Naive thymus-derived CD8-positive, alpha-beta T cell (primary cell): Measurements from ENCODE around the gene CCL16. TPM values are rescaled to one million over a fixed set of nuclear protein-coding genes. Genes with fewer than 3 reads are reported as not detected.
"Not testable (repeated sequence)": the region's sequence is repeated elsewhere in the genome, so short reads cannot be mapped to it uniquely, and the experiment has no call there.

Experiments
- ATAC-seq, 2 donors: fragments of 150-1000 bp; cut with Tn5 transposase in 1 of 2; sonication (Bioruptor Pico), chemical (Tn5 transposase) in 1 of 2; 1 replicate in 1 of 2; 2 replicates in 1 of 2; pipeline ENCODE4 v1.10.0; 2021; ENCODE audit warnings: mild to moderate bottlenecking in 2 of 2, moderate library complexity in 2 of 2
- POLR2A ChIA-PET: fragments of 350-600 bp; sonication (Branson Sonifier 250); formaldehyde crosslinking; loops from one replicate; lab custom pipeline; 2021; ENCODE audit warnings: antibody characterized with exemption; lab: Charles Lee
- DNase-seq, 10 donors: peaks; one replicate each; pipeline versions ENCODE4 v3.0.0 to v3.0.0-alpha.2; 2020 to 2022
- H3K27ac Mint-ChIP-seq, 10 donors: one replicate each; pipeline ENCODE4 v1.8.0; 2020 to 2022; ENCODE audit warnings: mild to moderate bottlenecking in 10 of 10, mixed read lengths in 10 of 10, moderate library complexity in 4 of 10, inconsistent platforms in 1 of 10
- H3K27me3 Mint-ChIP-seq, 5 donors: one replicate each; pipeline ENCODE4 v1.8.0; 2021 to 2022; ENCODE audit warnings: mixed read lengths in 5 of 5
- H3K36me3 Mint-ChIP-seq, 3 donors: one replicate each; pipeline ENCODE4 v1.8.0; 2020 to 2022; ENCODE audit warnings: mixed read lengths in 3 of 3, mild to moderate bottlenecking in 2 of 3, inconsistent platforms in 1 of 3
- H3K4me1 Mint-ChIP-seq, 4 donors: one replicate each; pipeline ENCODE4 v1.8.0; 2021 to 2022; ENCODE audit warnings: mixed read lengths in 4 of 4
- H3K4me3 Mint-ChIP-seq, 10 donors: one replicate each; pipeline ENCODE4 v1.8.0; 2020 to 2022; ENCODE audit warnings: mild to moderate bottlenecking in 10 of 10, mixed read lengths in 10 of 10, moderate library complexity in 6 of 10, inconsistent platforms in 1 of 10
- H3K9me3 Mint-ChIP-seq, 9 donors: one replicate each; pipeline ENCODE4 v1.8.0; 2020 to 2022; ENCODE audit warnings: mixed read lengths in 9 of 9, mild to moderate bottlenecking in 3 of 9, inconsistent platforms in 1 of 9, moderate library complexity in 1 of 9
- polyA plus RNA-seq, 3 donors: library from polyadenylated mRNA; unstranded; fragments of 300-500 nt; fragmentation: Illumina TruSeq; gene quantifications; one replicate each; pipeline ENCODE4 v1.2.3, GENCODE V29; 2021
- total RNA-seq, 8 experiments: library from RNA in 2 of 8; stranded (reverse) in 2 of 8; gene quantifications; one replicate each; pipeline ENCODE4 v1.2.3 and lab custom pipeline; 2021 to 2026

Gene CCL16
- total and polyA plus RNA-seq, 5 experiments from 2014 or later: not detected

DNA sequence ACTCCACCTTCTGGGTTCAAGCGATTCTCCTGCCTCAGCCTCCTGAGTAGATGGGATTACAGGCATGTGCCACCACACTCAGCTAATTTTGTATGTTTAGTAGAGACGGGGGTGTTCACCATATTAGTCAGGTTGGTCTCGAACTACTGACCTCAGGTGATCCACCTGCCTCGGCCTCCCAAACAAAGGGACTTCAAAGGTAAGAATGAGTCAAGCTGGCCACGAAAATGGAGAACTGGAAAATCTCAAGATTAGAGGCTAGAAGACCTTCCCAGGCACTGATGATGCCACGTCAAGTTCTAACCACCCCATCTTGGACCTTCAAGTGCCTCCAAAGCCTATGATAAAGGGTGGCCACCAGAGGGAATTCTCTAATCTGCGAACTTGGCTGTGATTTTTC lies 21.3 kb upstream of the CCL16 start:
- Mint-ChIP-seq H3K27ac (no peak overlapping the region), H3K36me3 (no peaks in the 10 kb centered on the region), H3K27me3 (peaks cover 0 to 11% (median 0%) of the 10 kb centered on the region in 5 donors), H3K4me3 (no peak overlapping the region), H3K9me3 (peaks cover 0 to 3% (median 0%) of the 10 kb centered on the region in 9 donors), H3K4me1 (peaks cover 2 to 17% (median 8%) of the 10 kb centered on the region in 4 donors)
- no peak for DNase-seq
- no peak for ATAC-seq
- POLR2A ChIA-PET: no interaction called here

DNA sequence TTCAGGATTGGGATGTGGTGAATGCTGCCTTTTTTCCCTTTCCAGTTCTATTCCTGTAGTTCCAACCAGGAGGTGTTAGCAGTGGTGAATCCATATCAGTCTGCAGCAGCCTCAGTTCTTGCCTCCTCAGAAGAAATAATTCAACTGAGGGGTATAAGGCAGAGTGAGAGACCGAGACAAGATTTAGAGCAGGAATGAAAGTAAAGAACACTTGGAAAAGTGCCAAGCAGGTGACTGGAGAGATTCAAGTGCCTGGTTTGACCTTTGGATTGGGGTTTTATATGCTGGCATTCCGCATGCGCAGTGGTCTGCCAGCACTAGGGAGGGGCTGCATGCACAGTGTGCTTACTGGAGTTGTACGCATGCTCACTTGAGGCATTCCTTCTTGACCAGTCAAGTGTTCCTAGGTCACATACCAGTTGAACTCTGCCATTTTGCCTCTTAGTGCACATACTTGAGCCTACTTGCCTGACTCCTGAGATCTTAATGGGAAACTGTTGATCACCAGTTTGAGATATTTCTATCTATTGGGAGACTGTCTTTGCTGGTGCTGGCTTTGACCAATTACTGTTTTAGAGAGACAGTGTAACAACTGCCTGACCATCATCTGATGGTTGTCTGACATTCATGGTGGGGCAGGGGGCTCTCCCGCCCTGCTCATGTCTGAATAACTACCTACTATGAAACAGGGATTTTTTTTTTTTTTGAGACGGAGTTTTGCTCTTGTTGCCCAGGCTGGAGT lies 20.7 kb upstream of the CCL16 start:
- ATAC-seq: no peak
- no peaks in the 10 kb centered on the region for H3K9me3 Mint-ChIP-seq

DNA sequence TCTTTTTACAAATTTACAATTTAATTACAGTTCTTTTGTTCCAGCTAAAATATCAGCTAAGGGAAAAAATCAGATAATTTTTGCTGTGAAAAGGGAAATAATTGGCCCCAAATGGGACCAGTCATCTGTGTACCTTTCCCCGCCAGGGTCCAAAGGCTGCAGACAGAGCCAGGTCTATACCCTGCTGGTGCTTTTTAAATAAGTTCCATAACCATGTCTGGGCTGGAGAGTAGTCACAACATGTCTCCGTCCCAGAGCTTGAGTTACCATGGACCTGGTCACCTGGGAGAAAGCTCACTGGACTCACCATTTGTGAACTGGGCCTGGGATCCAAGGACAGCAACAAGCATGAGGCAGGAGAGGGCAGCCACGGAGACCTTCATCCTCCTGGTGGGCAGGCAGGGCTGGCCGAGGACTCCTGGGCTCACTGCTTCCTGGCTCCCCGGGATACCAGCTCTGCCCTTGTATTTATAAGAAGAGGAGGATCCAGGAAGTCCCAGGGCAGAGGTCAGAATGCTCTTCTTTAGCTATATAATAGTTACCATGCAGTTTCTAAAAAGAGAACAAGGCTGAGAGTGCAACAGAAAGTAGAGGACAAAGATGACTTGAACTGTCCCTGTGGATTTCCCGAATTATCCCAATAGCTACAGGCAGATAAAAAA lies 19.9 kb upstream of the CCL16 start, which contains the start of gene CCL15:
Gene CCL15 (minus strand): TSS at position 444 of the 662 bp plus-strand sequence. CDS start 61 bp downstream, at position 383.
- Mint-ChIP-seq H3K27me3 (peaks cover 0 to 11% (median 0%) of the 10 kb centered on the region in 5 donors), H3K27ac (peak within 1 kb of the TSS in 2 of 10 donors; percentile 40 to 47), H3K9me3 (no peaks in the 10 kb centered on the region), H3K4me1 (peaks cover 2 to 21% (median 8%) of the 10 kb centered on the region in 4 donors), H3K36me3 (no peaks in the 10 kb centered on the region), H3K4me3 (no peak within 1 kb of the TSS)
- POLR2A ChIA-PET: no interaction called here
- DNase-seq (no peak), ATAC-seq (no peak)

More for the DNA sequence above, 20.7 kb upstream of the CCL16 start:
- Mint-ChIP-seq H3K27ac (no peak overlapping the region), H3K4me3 (no peak overlapping the region), H3K27me3 (peaks cover 0 to 11% (median 0%) of the 10 kb centered on the region in 5 donors), H3K4me1 (peaks cover 2 to 17% (median 8%) of the 10 kb centered on the region in 4 donors), H3K36me3 (no peaks in the 10 kb centered on the region)
- POLR2A ChIA-PET: no interaction called here
- DNase-seq: no peak

DNA sequence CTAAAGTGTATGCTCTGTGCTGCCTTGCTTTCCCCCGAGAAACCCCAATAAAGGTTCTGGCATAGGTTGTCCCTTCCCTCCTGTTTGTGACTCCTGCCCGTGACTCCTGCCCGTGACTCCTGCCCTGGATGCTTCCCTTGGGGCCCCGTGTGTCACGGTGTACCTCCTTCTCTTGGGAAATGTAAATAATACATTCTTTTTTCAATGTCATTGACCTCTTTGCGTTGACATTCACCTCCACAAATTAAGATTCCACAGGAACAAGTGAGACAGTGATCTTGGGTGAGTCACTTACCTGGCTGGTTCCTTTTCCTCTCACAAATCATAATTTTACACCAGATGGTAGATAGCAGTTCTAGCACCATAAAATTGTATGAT lies 19.4 kb upstream of the CCL16 start:
- peaks cover 0 to 11% (median 0%) of the 10 kb centered on the region in 5 donors for H3K27me3 Mint-ChIP-seq
- POLR2A ChIA-PET: no interaction called here

DNA sequence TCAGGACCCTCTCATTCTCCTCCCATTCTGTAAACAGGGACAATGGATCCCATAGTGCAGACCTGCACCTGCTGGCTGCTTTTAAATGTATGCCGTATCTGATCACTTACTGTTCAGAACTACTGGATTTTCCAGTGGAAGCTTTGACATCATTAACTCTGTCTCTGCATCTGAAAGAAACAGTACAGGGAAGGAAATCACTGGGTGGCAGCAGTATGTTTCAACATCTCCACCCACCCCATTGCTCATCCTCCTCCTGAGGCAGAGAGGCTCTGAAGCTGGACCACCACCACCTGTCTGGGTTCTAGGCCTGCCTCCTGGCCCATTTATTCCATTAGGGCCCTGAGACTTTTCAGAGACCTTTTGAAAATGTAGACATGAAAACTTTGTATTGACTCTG lies 17.5 kb upstream of the CCL16 start:
- peaks cover 0 to 19% (median under 1%) of the 10 kb centered on the region in 5 donors for H3K27me3 Mint-ChIP-seq
- H3K4me3 Mint-ChIP-seq: no peak overlapping the region
- H3K9me3 Mint-ChIP-seq: peaks cover 0 to 3% (median 0%) of the 10 kb centered on the region in 9 donors
- no peak for ATAC-seq
- POLR2A ChIA-PET: no interaction called here
- no peak overlapping the region for H3K27ac Mint-ChIP-seq
- DNase-seq: no peak
- H3K4me1 Mint-ChIP-seq: peaks cover 0 to 19% (median 0%) of the 10 kb centered on the region in 4 donors
- H3K36me3 Mint-ChIP-seq: no peaks in the 10 kb centered on the region

More for the DNA sequence above, 19.4 kb upstream of the CCL16 start:
- no peak overlapping the region for H3K4me3 Mint-ChIP-seq
- DNase-seq (no peak), ATAC-seq (no peak)
- no peaks in the 10 kb centered on the region for H3K36me3 Mint-ChIP-seq
- H3K27ac Mint-ChIP-seq: peak overlapping the region in 1 of 10 donors; percentile 40
- no peaks in the 10 kb centered on the region for H3K9me3 Mint-ChIP-seq
- H3K4me1 Mint-ChIP-seq: peaks cover 2 to 24% (median 8%) of the 10 kb centered on the region in 4 donors

DNA sequence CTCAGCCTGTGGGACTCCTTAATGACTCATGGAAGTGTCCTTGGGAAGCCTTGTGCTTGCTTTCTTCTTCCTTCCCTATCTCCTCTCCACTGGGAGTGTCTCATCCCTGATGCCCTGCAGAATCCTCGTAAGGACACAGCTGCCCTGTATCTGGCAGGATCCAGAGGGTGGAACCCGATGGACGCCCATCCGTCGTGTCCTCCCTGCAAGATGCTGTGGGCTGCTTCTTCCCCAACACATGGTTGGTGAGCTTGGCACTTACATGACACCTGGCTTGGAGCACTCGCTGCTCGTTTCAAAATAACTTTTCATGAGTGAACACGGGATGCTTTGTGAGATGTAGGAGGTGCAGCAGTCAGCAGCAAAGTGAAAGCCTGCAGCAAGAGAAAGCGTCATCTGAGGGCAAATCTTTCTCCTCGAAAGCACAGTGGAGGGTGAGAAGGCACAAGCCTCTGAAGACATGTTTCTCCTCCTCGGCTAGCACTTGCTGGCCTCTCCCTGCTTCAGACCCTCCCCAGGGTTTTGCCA lies 16.8 kb upstream of the CCL16 start:
- DNase-seq (no peak), ATAC-seq (no peak)
- no peak overlapping the region for H3K4me3 Mint-ChIP-seq
- H3K9me3 Mint-ChIP-seq: peaks cover 0 to 3% (median 0%) of the 10 kb centered on the region in 9 donors
- peaks cover 0 to 23% (median 1%) of the 10 kb centered on the region in 5 donors for H3K27me3 Mint-ChIP-seq
- H3K4me1 Mint-ChIP-seq: peaks cover 0 to 19% (median 0%) of the 10 kb centered on the region in 4 donors
- no peak overlapping the region for H3K27ac Mint-ChIP-seq
- POLR2A ChIA-PET: no interaction called here
- H3K36me3 Mint-ChIP-seq: no peaks in the 10 kb centered on the region

DNA sequence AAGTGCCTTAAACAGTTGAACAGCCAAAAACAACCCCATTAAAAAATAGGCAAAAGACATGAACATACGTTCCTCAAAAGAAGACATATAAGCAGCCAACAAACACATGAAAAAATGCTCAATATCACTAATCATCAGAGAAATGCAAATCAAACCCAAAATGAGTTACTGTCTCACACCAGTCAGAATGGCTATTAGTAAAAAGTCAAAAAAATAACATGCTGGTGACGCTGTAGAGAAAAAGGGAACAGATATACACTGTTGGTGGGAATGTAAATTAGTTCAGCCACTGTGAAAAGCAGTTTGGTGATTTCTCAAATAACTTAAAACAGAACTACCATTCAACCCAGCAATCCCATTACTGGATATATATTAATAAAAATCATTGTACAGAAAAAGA lies 14.0 kb upstream of the CCL16 start:
- H3K27ac Mint-ChIP-seq, DNase-seq, ATAC-seq, H3K9me3 Mint-ChIP-seq, POLR2A ChIA-PET, H3K4me3 Mint-ChIP-seq, H3K36me3 Mint-ChIP-seq: not testable (repeated sequence)
- Mint-ChIP-seq H3K27me3 (peaks cover 5 to 39% (median 10%) of the 10 kb centered on the region in 5 donors), H3K4me1 (peaks cover 0 to 19% (median 0%) of the 10 kb centered on the region in 4 donors)

DNA sequence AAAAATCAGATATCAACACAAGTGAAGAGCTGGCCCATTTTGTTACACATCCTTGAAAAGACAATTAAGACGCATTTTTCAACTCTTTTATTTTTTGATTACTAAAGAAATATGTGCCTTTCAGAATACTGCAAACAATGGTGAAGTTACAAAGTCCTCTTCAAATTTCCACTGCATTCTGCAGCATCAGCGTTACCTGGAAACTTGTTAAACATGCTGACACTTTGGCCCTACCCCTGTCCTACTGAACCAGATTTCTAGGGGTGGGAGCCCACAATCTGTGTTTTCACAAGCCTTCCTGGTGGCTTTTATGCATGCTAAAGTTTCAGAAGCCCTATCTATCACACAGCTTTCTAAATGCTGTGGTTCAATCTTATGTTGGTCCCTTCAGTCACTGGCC lies 9.8 kb upstream of the CCL16 start:
- H3K4me1 Mint-ChIP-seq: peaks cover 0 to 5% (median 0%) of the 10 kb centered on the region in 4 donors
- peaks cover 5 to 28% (median 10%) of the 10 kb centered on the region in 5 donors for H3K27me3 Mint-ChIP-seq
- POLR2A ChIA-PET: no interaction called here
- no peak for DNase-seq
- ATAC-seq: no peak
- peaks cover 0 to 6% (median 0%) of the 10 kb centered on the region in 3 donors for H3K36me3 Mint-ChIP-seq
- H3K27ac Mint-ChIP-seq: no peak overlapping the region
- no peak overlapping the region for H3K4me3 Mint-ChIP-seq
- peaks cover 0 to 20% (median 10%) of the 10 kb centered on the region in 9 donors for H3K9me3 Mint-ChIP-seq

DNA sequence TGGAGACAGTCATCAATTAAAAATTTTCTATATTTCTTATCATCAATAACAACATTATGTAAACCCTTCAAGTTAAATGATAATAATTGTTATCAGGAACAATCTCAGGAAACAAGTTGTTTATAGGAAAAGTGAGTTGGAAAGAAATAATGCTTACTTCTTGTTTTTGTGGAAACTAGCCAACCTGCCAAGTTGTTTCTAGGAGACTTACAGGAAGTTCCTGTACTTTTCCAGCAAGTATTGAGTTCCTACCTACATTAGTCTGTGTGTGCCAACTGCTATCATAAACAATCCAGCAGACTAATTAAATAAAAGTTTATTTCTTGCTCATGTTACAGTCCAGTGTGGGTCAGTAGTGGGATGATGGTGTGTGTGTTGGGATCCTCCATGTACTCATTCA lies 6.9 kb upstream of the CCL16 start:
- POLR2A ChIA-PET: no interaction called here

DNA sequence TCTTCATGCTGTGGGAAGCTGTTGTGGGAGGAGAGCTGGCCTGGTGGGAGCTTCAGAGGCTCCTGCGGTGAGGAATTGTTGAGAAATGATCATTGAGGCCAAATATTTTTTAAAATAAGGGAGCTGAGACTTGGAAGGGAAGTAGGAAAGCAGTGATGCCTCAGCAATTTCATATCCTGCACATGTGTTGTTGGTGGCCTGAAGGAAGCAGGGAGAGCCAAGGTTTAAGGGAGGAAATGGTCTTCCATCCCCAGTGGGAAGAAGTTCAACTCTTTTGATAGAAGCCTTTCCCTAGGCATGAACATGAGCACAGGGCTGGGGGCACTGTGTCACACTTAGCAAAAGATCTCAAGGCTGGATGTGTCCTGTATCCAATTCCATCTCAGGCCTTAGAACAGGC lies 5.3 kb upstream of the CCL16 start, which contains the start of gene CCL14:
Gene CCL14 (minus strand): TSS at position 87 of the 400 bp plus-strand sequence. CDS start 80 bp downstream, at position 7.
- Mint-ChIP-seq H3K9me3 (peaks cover 0 to 20% (median 8%) of the 10 kb centered on the region in 9 donors), H3K27ac (no peak within 1 kb of the TSS), H3K4me3 (no peak within 1 kb of the TSS), H3K27me3 (peaks cover 0 to 7% (median 2%) of the 10 kb centered on the region in 5 donors), H3K36me3 (peaks cover 0 to 4% (median 0%) of the 10 kb centered on the region in 3 donors), H3K4me1 (peaks cover 0 to 5% (median 0%) of the 10 kb centered on the region in 4 donors)
- DNase-seq: no peak
- POLR2A ChIA-PET: no interaction called here
- no peak for ATAC-seq

More for the DNA sequence above, 6.9 kb upstream of the CCL16 start:
- ATAC-seq: no peak
- Mint-ChIP-seq H3K9me3 (peaks cover 0 to 20% (median 8%) of the 10 kb centered on the region in 9 donors), H3K36me3 (peaks cover 0 to 6% (median 0%) of the 10 kb centered on the region in 3 donors), H3K27ac (no peak overlapping the region), H3K4me1 (no peaks in the 10 kb centered on the region), H3K27me3 (peaks cover 5 to 17% (median 12%) of the 10 kb centered on the region in 5 donors), H3K4me3 (no peak overlapping the region)
- no peak for DNase-seq

DNA sequence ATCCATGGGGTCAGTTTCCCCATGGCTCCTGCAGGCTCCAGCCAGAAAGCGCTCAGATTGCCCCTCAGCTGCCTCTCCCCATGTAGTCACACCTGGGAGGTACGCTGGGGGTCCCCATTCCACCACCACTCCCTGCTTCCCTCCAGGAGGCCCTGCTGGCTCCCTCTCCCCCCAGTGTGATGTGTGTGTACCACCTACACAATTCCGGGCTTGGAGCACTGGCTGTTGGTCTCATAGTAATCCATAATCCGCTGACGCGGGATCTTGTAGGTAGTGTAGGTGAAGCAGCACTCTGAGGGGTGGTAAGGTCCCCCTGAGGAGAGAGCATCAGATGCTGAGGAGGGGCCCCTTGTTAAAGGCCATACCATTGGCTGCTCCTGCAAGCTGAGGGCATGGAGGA lies 2.8 kb upstream of the CCL16 start:
- no peak for DNase-seq
- no peaks in the 10 kb centered on the region for H3K36me3 Mint-ChIP-seq
- peaks cover 0 to 5% (median 0%) of the 10 kb centered on the region in 4 donors for H3K4me1 Mint-ChIP-seq
- peaks cover 0 to 14% (median 3%) of the 10 kb centered on the region in 5 donors for H3K27me3 Mint-ChIP-seq
- ATAC-seq: no peak
- POLR2A ChIA-PET: no interaction called here
- H3K9me3 Mint-ChIP-seq: peaks cover 0 to 11% (median 5%) of the 10 kb centered on the region in 9 donors
- no peak overlapping the region for H3K4me3 Mint-ChIP-seq
- peak overlapping the region in 1 of 10 donors; percentile 71 for H3K27ac Mint-ChIP-seq

DNA sequence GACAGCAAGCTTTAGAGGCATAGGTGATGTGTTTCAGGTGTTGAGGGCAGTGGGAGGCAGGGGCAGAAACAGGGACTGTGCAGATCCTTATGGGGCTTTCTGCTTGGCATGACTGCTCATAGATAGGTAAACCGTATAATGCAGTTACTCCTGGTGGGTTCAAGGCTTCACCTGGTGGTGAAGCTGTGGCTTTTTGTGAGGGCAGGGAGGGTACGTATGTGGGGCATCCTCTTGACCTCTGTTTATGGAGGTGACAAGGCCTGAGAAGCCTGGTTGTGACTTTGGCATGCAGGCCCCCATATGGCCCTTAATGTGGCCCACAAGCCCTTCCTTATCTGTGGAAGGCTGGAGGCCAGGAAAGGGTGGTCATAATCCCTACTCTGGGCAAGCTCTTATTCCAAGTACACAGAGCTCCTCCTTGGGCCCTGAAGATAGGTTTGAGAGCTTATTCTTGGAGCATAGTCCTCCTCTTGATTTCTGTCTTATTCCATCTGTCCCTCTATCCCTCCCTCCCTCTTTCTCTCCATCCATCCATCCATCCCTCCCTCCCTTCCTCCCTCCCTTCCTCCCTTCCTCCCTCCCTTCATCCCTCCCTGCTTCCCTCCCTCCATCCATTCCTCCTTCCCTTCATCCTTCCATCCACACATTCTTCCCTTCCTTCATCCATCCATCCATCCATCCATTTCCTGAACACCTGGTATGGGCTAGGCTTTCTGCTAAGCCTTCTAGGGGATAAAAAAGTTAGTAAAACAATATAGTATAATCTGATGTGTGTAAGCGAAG lies 1.3 kb upstream of the CCL16 start:
- H3K27ac Mint-ChIP-seq: peak overlapping the region in 1 of 10 donors; percentile 28
- POLR2A ChIA-PET: no interaction called here

More for the DNA sequence above, 1.3 kb upstream of the CCL16 start:
- Mint-ChIP-seq H3K4me1 (peaks cover 0 to 5% (median 0%) of the 10 kb centered on the region in 4 donors), H3K27me3 (peaks cover 0 to 27% (median 5%) of the 10 kb centered on the region in 5 donors), H3K4me3 (no peak overlapping the region), H3K36me3 (no peaks in the 10 kb centered on the region), H3K9me3 (no peaks in the 10 kb centered on the region)
- no peak for ATAC-seq
- DNase-seq: no peak
